Measurements from ENCODE around the gene WDR41.
"Not testable (repeated sequence)": the region's sequence is repeated elsewhere in the genome, so short reads cannot be mapped to it uniquely, and the experiment has no call there.

Gene WDR41

DNA sequence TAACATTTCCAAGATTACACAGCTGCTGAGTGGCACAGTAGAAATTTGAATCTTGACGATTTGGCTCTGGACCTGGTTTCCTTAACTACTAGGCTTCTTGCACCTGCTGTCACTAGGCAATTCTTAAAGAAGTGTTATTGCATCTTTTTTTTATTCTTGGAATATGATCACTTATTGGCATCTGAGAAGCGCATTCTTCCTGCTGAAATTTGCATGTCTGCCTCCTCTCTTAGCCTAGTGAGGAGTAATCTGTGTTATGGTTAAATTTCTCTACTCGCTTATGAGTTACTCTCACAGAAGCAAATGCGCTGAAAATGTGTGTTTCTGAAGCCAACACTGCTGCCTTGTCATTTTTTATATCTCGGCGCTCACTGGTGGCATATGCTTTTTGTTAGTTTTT is 89.3 kb downstream of the WDR41 start:
- DNase-seq (ENCODE audit: low spot score), result no peak

DNA sequence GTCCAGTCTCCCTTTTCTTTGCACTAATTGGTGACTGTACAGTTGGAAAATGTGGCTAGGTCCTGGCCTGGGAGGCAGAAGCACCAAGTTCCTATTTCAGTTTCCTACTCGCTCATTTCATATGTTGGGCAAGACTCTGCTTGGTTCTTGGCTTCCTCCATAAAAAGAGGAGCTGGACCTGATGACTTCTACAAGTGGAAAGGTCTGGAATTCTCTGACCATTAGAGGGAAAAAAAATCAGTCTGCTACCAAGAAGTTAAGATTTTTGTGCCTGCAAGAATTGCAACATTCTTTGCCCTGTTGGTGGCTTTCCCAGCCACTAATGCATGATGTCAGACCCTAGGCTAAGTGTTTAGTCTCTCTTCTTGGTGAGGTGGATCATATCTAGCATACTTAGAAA is 91.5 kb downstream of the WDR41 start:
- peak; percentile 41 for DNase-seq (ENCODE audit: low spot score)

DNA sequence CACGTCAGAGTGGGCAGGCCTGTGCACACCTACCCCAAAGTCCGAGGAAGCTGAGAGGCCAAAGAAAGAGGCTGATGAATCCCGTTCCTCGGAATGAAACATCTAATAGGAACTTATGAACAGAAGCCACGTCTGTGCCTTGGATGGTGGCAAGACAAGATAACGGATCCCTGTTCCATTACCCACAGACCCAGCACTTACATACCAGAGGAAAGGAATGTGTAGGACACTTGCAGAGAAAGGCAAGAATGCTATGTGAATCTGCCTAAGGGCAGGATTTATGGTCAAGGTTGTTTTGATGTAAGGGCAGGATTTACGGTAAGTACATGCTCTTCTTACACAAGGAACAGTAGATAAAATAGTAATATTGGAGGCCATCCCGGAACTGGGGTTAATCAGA is 93.2 kb downstream of the WDR41 start:
- DNase-seq (ENCODE audit: low spot score), result no peak

- DNase-seq (ENCODE audit: low spot score), result no peak
Measured at GRCh38 chr5:77398458-77398857, 93.7 kb downstream of the WDR41 start.

- no peak for DNase-seq (ENCODE audit: low spot score)
Measured at GRCh38 chr5:77397686-77398292, 94.3 kb downstream of the WDR41 start.

- DNase-seq (ENCODE audit: low spot score), result no peak
Measured at GRCh38 chr5:77396017-77396416, 96.1 kb downstream of the WDR41 start.

- no peak for DNase-seq (ENCODE audit: low spot score)
Measured at GRCh38 chr5:77394064-77394715, 97.9 kb downstream of the WDR41 start.

DNA sequence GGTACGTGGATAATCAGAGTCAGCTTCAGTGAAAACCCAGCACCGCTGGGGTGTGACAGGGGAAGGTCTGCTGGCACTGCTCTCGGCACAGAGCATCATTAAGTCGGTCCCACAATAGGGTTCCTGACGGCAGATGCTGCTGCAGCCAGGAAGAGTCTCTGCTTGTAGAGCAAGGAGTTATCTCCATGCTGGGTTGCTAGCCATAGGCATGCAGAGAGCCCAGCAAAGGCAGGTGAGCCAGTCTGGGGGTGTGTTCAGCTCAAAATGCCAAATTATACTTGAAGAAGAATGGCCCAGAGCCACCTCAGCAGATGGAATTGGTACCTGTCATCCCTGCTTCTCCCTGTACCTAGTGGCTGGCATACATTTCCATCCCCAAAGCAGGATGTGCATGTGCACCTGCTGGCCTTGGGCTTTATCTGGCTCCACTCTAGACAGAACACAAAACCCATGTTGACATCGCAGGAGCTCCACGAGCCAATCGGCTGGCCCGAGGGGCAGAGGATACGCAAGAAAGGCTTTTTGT is 100.8 kb downstream of the WDR41 start:
- DNase-seq (ENCODE audit: low spot score), result no peak

DNA sequence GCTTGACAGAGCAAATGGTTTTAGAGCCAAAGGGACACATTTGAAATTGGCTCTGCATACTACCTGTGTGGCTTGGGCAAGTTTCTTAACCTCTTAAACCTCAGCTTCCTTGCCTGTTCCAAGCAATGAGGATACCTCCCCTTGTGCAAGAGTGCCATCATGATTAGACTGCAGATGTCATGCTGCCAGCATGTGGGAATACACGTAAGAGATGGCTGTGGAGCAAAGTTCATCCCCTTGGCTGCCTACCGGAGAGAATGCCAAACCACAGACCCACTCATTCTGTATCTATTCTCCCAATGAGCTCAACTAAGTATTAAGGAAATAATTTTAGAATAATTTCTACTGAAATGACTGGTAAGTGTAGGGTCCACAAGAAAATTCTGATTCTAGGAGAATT is 101.3 kb downstream of the WDR41 start:
- DNase-seq (ENCODE audit: low spot score), result peak; percentile 69

DNA sequence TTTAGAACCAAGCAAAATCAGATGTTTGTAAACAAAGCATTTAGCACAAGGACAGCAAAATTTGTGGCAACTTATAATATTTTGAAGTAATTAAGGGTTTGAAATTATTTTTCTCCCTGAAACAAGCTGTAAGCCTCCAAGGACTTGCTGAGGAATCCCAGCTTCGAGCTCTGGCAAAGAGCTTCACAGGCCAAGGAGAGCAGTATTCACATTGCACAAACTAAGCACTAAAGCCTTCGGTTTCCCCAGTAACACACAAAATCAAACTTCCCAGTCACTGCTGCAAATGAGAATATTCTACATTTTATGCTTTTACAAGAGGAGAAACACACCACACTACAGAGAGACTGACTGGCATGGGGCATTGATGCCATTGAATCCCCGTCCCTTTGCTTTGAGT is 101.9 kb downstream of the WDR41 start:
- DNase-seq (ENCODE audit: low spot score), result no peak

- DNase-seq (ENCODE audit: low spot score), result no peak
Measured at GRCh38 chr5:77389746-77390145, 102.4 kb downstream of the WDR41 start.

GRCh38 chr5:77386340-77386739 is 105.8 kb downstream of the WDR41 start:
- not testable (repeated sequence) for DNase-seq (ENCODE audit: low spot score)

GRCh38 chr5:77383336-77383735 is 108.8 kb downstream of the WDR41 start:
- DNase-seq (ENCODE audit: low spot score), result not testable (repeated sequence)
